Suppressor macrophage treated with lipopolysaccharide for 4 hours (primary cell): Measurements from ENCODE around the gene CEACAM16.
"Not testable (repeated sequence)": the region's sequence is repeated elsewhere in the genome, so short reads cannot be mapped to it uniquely, and the experiment has no call there.

Experiments
- DNase-seq: peaks from one replicate; pipeline ENCODE4 v3.0.0-alpha.2; 2020

Gene CEACAM16

DNA sequence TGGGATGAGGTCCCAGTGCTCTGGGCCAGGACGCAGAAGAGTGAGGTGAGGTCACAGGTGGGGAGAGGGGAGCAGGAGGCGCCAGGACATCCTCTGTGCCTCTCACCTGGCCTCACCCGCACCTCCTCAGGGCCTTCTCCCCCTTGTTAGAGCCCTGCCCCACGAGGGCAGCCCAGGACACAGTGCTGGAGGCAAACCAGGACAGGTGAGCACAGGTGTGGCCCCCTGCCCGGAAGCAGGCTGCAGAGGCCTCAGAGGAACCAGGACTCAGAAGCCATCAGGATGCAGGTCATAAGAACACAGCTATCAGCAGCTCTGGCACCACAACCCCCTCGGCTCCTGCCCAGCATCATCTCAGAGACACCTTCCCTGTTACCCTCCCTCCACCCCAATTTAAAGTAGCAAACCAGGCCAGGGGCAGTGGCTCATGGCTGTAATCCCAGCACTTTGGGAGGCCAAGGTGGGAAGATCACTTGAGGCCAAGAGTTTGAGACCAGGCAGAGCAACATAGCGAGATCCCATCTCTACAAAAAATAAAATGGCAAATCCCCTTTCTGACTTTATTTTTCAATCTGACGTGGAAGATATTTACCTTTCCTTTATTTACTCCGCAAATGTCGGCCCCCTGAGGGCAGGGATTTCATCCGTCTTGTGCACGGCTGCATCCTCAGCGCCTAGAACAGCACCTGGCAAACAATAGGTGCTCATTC is at the start of gene CEACAM16:
TSS of gene CEACAM16 (plus strand) at position 660 of the 710 bp plus-strand sequence. CDS start 2,306 bp downstream, outside the sequence.
- DNase-seq: no peak

DNA sequence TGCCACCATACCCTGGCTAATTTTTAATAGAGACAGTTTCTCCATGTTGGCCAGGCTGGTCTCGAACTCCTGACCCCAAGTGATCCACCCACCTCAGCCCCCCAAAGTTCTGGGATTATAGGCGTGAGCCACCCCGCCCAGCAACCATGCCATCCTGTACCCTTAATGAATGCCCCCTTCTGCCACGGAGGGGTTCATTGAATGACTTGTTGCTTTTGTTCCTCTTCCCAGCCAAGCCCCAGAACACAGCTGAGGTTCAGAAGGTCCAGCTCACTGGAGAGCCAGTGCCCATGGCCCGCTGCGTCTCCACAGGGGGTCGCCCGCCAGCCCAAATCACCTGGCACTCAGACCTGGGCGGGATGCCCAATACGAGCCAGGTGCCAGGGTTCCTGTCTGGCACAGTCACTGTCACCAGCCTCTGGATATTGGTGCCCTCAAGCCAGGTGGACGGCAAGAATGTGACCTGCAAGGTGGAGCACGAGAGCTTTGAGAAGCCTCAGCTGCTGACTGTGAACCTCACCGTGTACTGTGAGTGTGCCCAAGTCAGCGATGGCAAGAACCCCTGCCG is 49.3 kb upstream of the CEACAM16 start:
- DNase-seq: no peak

DNA sequence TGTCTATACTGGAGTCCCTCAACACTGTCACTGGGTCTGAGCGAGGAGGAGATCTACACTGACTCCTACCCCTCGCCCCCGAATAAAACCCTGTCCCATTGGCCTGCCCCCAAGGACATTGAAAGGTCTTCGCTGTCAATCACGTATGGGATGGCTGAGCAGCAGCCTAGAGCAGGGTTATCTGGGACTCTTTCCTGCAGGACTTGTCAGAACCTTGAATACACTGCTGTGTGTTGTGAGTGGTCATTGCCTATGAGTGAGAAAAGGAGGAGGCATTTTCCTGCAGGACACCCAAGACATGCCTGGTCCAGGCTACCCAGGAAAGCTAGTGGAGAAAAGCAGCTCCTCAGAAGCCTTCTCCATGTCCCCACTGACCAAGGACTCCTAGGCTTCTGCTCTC is 45.6 kb upstream of the CEACAM16 start:
- DNase-seq: no peak

DNA sequence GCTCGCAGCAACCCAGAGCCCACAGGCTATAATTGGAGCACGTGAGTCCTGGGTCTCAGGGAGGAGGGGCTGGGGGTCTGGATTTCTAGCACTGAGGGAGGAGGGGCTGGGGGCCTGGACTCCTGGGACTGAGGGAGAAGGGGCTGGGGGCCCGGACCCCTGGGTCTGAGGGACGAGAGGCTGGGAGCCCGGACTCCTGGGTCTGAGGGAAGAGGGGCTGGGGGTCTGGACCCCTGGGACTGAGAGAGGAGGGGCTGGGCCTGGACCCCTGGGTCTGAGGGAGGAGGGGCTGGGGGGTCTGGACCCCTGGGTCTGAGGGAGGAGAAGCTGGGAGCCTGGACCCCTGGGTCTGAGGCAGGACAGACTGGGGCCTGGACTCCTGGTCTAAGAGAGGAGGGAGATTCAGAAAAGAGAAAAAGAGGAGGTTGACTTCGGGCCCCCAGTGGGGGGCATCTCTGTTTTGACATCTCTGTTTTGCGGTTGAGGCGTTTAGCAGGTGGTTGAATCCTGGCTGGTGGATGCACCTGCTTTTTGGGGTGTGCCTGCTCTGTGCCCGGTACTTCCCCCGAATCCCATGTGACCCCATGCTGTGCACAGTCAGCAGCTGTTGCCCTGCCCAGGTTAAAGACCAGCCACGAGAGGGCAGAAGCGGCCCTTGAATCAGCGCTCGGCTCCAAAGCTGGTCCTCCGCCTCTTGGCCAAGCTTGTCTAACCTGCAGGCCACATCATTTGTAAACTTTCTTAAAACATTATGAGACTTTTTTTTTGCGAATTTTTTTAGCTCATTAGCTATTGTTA is 44.8 kb upstream of the CEACAM16 start:
- peak; percentile 83 for DNase-seq

DNA sequence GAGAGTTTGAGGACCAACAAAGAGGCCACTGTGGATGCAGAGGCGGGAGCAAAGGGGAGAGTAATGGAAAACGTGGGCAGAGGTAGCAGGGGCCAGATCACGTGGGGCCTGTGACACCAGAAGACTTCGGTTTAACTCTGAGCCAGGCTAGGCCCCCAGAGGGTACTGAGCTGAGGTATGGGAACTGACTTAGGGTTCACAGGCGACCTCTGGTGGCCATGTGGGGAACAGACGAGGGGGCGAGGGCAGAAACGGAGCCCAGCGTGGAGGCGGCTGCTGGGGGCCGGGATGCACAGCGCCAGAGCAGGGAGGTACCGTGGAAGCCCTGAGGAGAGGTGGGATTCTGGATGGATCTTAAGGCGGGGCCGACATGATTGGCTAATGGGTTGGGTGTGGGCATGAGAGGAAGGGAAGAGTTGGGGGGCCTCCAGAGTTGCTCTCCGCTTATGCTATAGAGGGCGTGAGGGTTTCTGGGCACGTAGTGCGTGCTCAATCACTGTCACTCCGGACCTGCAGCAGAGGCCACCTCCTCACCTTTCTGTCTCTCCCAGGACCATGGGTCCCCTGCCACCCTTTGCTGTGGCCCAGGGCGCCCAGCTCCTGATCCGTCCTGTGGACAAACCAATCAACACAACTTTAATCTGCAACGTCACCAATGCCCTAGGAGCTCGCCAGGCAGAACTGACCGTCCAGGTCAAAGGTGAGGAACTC is 41.6 kb upstream of the CEACAM16 start:
- peak; percentile 79 for DNase-seq

DNA sequence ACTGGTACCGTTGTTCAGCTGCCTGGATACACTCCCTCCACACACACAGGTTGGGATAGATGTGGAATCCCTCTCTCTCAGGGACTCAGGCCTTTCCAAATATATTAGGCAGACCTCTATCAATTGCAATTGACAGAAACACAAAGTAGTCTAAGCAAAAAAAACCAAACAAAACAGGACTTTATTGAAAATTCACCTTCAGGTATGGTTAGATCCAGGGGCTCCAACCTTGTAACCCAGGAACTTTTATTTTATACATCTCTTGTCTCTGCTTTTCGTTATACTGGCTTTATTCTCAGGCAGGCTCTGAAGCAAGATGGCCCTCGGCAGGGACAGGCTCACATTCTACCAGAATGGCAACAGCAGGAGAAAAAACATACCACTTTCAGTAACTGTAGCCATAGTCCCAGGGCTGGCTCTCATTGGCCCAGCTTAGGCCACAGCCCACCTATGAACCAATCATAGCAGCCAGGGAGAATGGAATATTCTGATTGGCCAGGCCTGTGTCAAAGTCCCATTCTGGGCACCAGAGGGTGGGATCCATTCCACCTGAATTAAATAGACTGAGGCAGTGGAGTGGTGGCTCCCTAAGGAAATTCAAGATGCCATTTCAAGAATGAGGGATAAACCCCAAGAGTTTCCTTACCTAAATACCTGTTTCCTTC is 40.8 kb upstream of the CEACAM16 start:
- DNase-seq: no peak

DNA sequence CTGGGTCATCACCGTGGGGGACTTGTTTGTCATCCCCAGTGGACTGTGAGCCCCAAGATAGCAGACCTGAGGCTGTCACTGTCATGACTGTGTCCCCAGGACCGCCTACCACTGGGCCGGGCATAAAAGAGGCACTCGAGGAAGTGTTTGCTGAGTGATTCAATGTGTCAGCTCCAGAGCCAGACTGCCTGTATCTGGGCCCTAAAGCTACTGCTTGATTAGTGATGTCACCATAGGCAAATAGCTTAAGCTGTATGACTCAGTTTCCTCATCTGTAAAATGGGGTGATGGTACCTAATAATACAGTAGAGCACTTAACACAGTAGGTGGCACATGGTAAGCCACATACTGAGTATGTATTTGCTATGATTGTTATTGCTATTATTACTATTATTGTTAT is 38.9 kb upstream of the CEACAM16 start:
- no peak for DNase-seq

- no peak for DNase-seq
Observed at GRCh38 chr19:44661205-44661604, 37.7 kb upstream of the CEACAM16 start.

DNA sequence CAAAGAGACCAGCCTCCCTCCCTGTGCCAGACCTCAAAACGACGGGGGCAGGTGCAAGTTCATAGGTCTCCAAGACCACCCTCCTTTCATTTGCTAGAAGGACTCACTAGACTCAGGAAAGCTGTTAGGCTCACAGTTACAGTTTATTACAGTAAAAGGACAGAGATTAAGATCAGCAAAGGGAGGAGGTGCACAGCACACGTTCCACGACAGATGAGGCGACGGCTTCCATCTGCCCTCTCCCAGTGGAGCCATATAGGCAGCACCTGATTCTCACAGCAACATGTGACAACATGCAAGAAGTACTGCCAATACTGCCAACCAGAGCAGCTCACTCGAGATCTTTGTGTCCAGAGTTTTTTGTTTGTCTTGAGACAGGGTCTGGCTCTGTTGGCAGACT is 37.0 kb upstream of the CEACAM16 start:
- DNase-seq: no peak

DNA sequence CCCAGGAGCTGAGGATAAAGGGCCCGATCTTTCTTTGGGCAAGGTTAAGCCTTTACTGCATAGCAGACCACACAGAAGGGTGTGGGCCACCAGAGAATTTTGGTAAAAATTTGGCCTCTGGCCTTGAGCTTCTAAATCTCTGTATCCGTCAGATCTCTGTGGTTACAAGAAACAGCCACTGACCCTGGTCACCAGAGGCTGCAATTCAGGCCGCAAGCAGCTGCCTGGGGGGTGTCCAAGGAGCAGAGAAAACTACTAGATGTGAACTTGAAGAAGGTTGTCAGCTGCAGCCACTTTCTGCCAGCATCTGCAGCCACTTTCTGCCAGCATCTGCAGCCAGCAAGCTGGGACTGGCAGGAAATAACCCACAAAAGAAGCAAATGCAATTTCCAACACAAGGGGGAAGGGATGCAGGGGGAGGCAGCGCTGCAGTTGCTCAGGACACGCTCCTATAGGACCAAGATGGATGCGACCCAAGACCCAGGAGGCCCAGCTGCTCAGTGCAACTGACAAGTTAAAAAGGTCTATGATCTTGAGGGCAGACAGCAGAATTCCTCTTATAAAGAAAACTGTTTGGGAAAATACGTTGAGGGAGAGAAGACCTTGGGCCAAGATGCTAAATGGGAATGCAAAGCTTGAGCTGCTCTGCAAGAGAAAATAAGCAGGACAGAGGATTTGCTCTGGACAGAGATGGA is 36.1 kb upstream of the CEACAM16 start:
- DNase-seq: no peak

GRCh38 chr19:44663996-44664395 is 35.0 kb upstream of the CEACAM16 start:
- no peak for DNase-seq

- DNase-seq: no peak
Observed at GRCh38 chr19:44664976-44665375, 34.0 kb upstream of the CEACAM16 start.

GRCh38 chr19:44666852-44667556 is 31.9 kb upstream of the CEACAM16 start:
- DNase-seq: no peak

GRCh38 chr19:44668985-44669764 is 29.8 kb upstream of the CEACAM16 start:
- DNase-seq: no peak

- DNase-seq: not testable (repeated sequence)
Observed at GRCh38 chr19:44670027-44670426, 28.9 kb upstream of the CEACAM16 start.

DNA sequence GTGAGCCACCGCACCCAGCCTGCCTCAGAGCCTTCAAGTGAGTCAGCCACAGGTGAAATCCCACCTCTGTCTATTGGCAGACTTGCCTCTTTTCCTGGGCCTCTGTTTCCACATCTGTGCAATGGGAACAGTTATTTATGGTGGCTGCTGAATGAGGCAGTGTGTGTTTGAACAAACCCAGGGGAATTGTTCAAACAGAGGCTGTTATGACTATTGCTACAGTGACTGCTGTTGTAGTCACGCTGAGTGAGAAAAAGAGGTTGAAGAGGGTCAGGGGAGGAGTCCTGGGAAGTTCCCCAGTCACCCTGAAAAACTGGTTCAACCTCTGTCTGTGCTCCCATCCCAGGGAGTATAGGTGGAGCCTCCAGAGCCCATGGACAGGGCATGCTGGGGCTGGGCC is 27.6 kb upstream of the CEACAM16 start, which contains the start of gene CEACAM19:
TSS of gene CEACAM19 (plus strand) at position 83 of the 400 bp plus-strand sequence. CDS start 450 bp downstream, outside the sequence.
- DNase-seq: no peak

DNA sequence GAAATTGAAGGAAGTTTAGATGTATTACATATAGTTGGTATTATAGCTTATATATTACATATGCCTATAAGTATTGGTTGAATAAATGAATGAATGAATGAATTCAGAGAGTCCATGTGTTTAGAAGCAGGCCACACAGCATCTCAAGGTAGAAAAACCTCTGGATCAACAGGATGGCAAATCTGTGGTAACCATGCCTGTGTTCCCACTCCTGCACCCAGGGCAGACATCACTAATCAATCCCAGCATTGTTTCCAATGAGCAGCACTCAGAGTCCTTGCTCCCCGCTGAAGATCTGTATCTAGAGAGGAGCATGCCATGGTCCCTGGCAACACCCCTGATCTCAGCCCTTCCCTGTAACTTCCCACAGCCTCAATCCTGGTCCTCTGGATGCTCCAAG is 26.7 kb upstream of the CEACAM16 start:
- no peak for DNase-seq

- no peak for DNase-seq
Observed at GRCh38 chr19:44673510-44673909, 25.4 kb upstream of the CEACAM16 start.

- no peak for DNase-seq
Observed at GRCh38 chr19:44675521-44675920, 23.4 kb upstream of the CEACAM16 start.

GRCh38 chr19:44677019-44677811 is 21.7 kb upstream of the CEACAM16 start:
- DNase-seq: peak; percentile 26
